Measurements from ENCODE around the gene TFPT. TPM values are rescaled to one million over a fixed set of nuclear protein-coding genes. Genes with fewer than 3 reads are reported as not detected.

TFPT gene
- total RNA-seq, 1 experiment from 2014 or later, result 55.4 TPM

- Histone ChIP-seq H3K27me3 (ENCODE audit: low read length) (no peaks in the 10 kb centered on the region), H2AFZ (ENCODE audit: low read length) (no peak overlapping the region), H4K20me1 (ENCODE audit: low read length) (no peaks in the 10 kb centered on the region), H3K79me2 (ENCODE audit: low read length) (peaks cover 2% of the 10 kb centered on the region), H3K9me3 (ENCODE audit: low read length) (no peaks in the 10 kb centered on the region), H3F3A (ENCODE audit: low read length, unreplicated experiment) (no peaks in the 10 kb centered on the region), H3K36me3 (ENCODE audit: low read depth, low read length) (peaks cover 65% of the 10 kb centered on the region), H3K4me2 (ENCODE audit: low read length) (no peak overlapping the region), H3K27ac (ENCODE audit: low read length) (no peak overlapping the region), H3K4me3 (ENCODE audit: low read length) (no peak overlapping the region), H3K4me1 (ENCODE audit: insufficient read depth, low read length) (peaks cover under 1% of the 10 kb centered on the region; the same call in 1 of the 2 replicates), H3K9ac (ENCODE audit: low read length) (no peak overlapping the region), H3K9me2 (replicated peaks; ENCODE audit: low read length) (no peaks in the 10 kb centered on the region)
- POLR2A ChIA-PET (ENCODE audit: unreplicated experiment), result no interaction called here
- ATAC-seq, result no peak
- intact Hi-C loops (cut with micrococcal nuclease), result no loop called here
- DNase-seq, result no peak
- no peak for TF ChIP-seq EZH2 (IDR thresholded peaks at IDR 0.05; ENCODE audit: low read length, unreplicated experiment)
- no peak for TF ChIP-seq CTCF (conservative IDR thresholded peaks at IDR 0.05; ENCODE audit: low read depth, low read length)
- no peak for TF ChIP-seq EZH2phosphoT487 (IDR thresholded peaks at IDR 0.05; ENCODE audit: borderline replicate concordance, low read length)
- BruUV-seq (replicated peaks), result no TSS peak
- CTCF ChIA-PET, result no interaction called here
Observed at GRCh38 chr19:54152878-54153524, 37.5 kb upstream of the TFPT start.

- H3K27ac ChIP-seq (ENCODE audit: low read length), result no peak overlapping the region
- BruUV-seq (replicated peaks), result no TSS peak
- CTCF ChIA-PET, result no interaction called here
- no peak overlapping the region for H3K9ac ChIP-seq (ENCODE audit: low read length)
- TF ChIP-seq EZH2phosphoT487 (IDR thresholded peaks at IDR 0.05; ENCODE audit: borderline replicate concordance, low read length) (no peak), CTCF (conservative IDR thresholded peaks at IDR 0.05; ENCODE audit: low read depth, low read length) (no peak), EZH2 (IDR thresholded peaks at IDR 0.05; ENCODE audit: low read length, unreplicated experiment) (no peak)
- H3F3A ChIP-seq (ENCODE audit: low read length, unreplicated experiment), result no peaks in the 10 kb centered on the region
- peaks cover 71% of the 10 kb centered on the region for H3K36me3 ChIP-seq (ENCODE audit: low read depth, low read length)
- H3K4me3 ChIP-seq (ENCODE audit: low read length), result no peak overlapping the region
- H3K27me3 ChIP-seq (ENCODE audit: low read length), result no peaks in the 10 kb centered on the region
- no peaks in the 10 kb centered on the region for H3K79me2 ChIP-seq (ENCODE audit: low read length)
- no peak overlapping the region for H2AFZ ChIP-seq (ENCODE audit: low read length)
- H3K9me2 ChIP-seq (replicated peaks; ENCODE audit: low read length), result no peaks in the 10 kb centered on the region
- no peak for ATAC-seq
- H3K4me2 ChIP-seq (ENCODE audit: low read length), result no peak overlapping the region
- H4K20me1 ChIP-seq (ENCODE audit: low read length), result no peaks in the 10 kb centered on the region
- intact Hi-C loops (cut with micrococcal nuclease), result no loop called here
- DNase-seq, result no peak
- no peaks in the 10 kb centered on the region for H3K9me3 ChIP-seq (ENCODE audit: low read length)
- H3K4me1 ChIP-seq (ENCODE audit: insufficient read depth, low read length), result no peaks in the 10 kb centered on the region
- POLR2A ChIA-PET (ENCODE audit: unreplicated experiment), result no interaction called here
Observed at GRCh38 chr19:54152267-54152666, 36.8 kb upstream of the TFPT start.

- Histone ChIP-seq H3K9me3 (ENCODE audit: low read length) (no peaks in the 10 kb centered on the region), H4K20me1 (ENCODE audit: low read length) (no peaks in the 10 kb centered on the region), H3K36me3 (ENCODE audit: low read depth, low read length) (peaks cover 74% of the 10 kb centered on the region), H3K9me2 (replicated peaks; ENCODE audit: low read length) (no peaks in the 10 kb centered on the region), H3K4me1 (ENCODE audit: insufficient read depth, low read length) (no peaks in the 10 kb centered on the region), H3K79me2 (ENCODE audit: low read length) (no peaks in the 10 kb centered on the region), H3K4me2 (ENCODE audit: low read length) (no peak overlapping the region), H3K9ac (ENCODE audit: low read length) (no peak overlapping the region), H2AFZ (ENCODE audit: low read length) (no peak overlapping the region), H3F3A (ENCODE audit: low read length, unreplicated experiment) (no peaks in the 10 kb centered on the region), H3K27ac (ENCODE audit: low read length) (no peak overlapping the region), H3K4me3 (ENCODE audit: low read length) (no peak overlapping the region), H3K27me3 (ENCODE audit: low read length) (no peaks in the 10 kb centered on the region)
- TF ChIP-seq CTCF (conservative IDR thresholded peaks at IDR 0.05; ENCODE audit: low read depth, low read length), result no peak
- TF ChIP-seq EZH2 (IDR thresholded peaks at IDR 0.05; ENCODE audit: low read length, unreplicated experiment), result no peak
- no peak for TF ChIP-seq EZH2phosphoT487 (IDR thresholded peaks at IDR 0.05; ENCODE audit: borderline replicate concordance, low read length)
- ATAC-seq (no peak), DNase-seq (no peak)
- POLR2A ChIA-PET (ENCODE audit: unreplicated experiment), result no interaction called here
- intact Hi-C loops (cut with micrococcal nuclease), result no loop called here
- no TSS peak for BruUV-seq (replicated peaks)
- CTCF ChIA-PET, result no interaction called here
Observed at GRCh38 chr19:54151362-54152035, 36.0 kb upstream of the TFPT start.
